ENCODE measurements around the gene SRM. TPM values are rescaled to one million over a fixed set of nuclear protein-coding genes. Genes with fewer than 3 reads are reported as not detected.

Gene SRM
- total RNA-seq, 3 donors from 2014 or later, result 14.0 to 46.3 (median 34.3) TPM

GRCh38 chr1:11057477-11057876 lies 2.3 kb downstream of the SRM start:
- ATAC-seq (no peak), DNase-seq (no peak)
- no peak overlapping the region for H3K4me3 ChIP-seq
- peaks cover 17% of the 10 kb centered on the region for H3K4me1 ChIP-seq (ENCODE audit: low read depth)
- no peaks in the 10 kb centered on the region for H3K9me3 ChIP-seq
- H3K36me3 ChIP-seq (ENCODE audit: low read depth), result no peaks in the 10 kb centered on the region
- TF ChIP-seq CTCF (IDR thresholded peaks at IDR 0.05), result no peak
- intact Hi-C loops (cut with DNase I, micrococcal nuclease), result no loop called here

- Histone ChIP-seq H3K4me3 (no peak overlapping the region), H3K36me3 (ENCODE audit: low read depth) (no peaks in the 10 kb centered on the region), H3K9me3 (no peaks in the 10 kb centered on the region), H3K4me1 (ENCODE audit: low read depth) (peaks cover 17% of the 10 kb centered on the region)
- intact Hi-C loops (cut with DNase I, micrococcal nuclease), result no loop called here
- ATAC-seq (no peak), DNase-seq (no peak)
- TF ChIP-seq CTCF (IDR thresholded peaks at IDR 0.05), result no peak
Observed at GRCh38 chr1:11056504-11056903, 3.3 kb downstream of the SRM start.

GRCh38 chr1:11055676-11056075 lies 4.1 kb downstream of the SRM start:
- Histone ChIP-seq H3K9me3 (no peaks in the 10 kb centered on the region), H3K4me3 (no peak overlapping the region)

GRCh38 chr1:11054666-11055065 lies 5.2 kb downstream of the SRM start:
- Histone ChIP-seq H3K9me3 (no peaks in the 10 kb centered on the region), H3K36me3 (ENCODE audit: low read depth) (no peaks in the 10 kb centered on the region), H3K4me1 (ENCODE audit: low read depth) (peaks cover 11% of the 10 kb centered on the region), H3K4me3 (no peak overlapping the region)
- TF ChIP-seq CTCF (IDR thresholded peaks at IDR 0.05), result no peak
- DNase-seq (no peak), ATAC-seq (no peak)
- intact Hi-C loops (cut with DNase I, micrococcal nuclease), result no loop called here

More at GRCh38 chr1:11055676-11056075, 4.1 kb downstream of the SRM start:
- Histone ChIP-seq H3K36me3 (ENCODE audit: low read depth) (no peaks in the 10 kb centered on the region), H3K4me1 (ENCODE audit: low read depth) (peaks cover 11% of the 10 kb centered on the region)
- ATAC-seq (no peak), DNase-seq (no peak)
- no peak for TF ChIP-seq CTCF (IDR thresholded peaks at IDR 0.05)
- intact Hi-C loops (cut with DNase I, micrococcal nuclease), result no loop called here

GRCh38 chr1:11054181-11054580 lies 5.6 kb downstream of the SRM start:
- DNase-seq, result no peak
- no peak overlapping the region for H3K4me3 ChIP-seq
- no peak for TF ChIP-seq CTCF (IDR thresholded peaks at IDR 0.05)
- intact Hi-C loops (cut with DNase I, micrococcal nuclease), result no loop called here
- H3K9me3 ChIP-seq, result no peaks in the 10 kb centered on the region
- H3K4me1 ChIP-seq (ENCODE audit: low read depth), result peaks cover 9% of the 10 kb centered on the region
- H3K36me3 ChIP-seq (ENCODE audit: low read depth), result no peaks in the 10 kb centered on the region
- no peak for ATAC-seq

GRCh38 chr1:11053758-11054137 lies 6.1 kb downstream of the SRM start:
- DNase-seq (no peak), ATAC-seq (peak; percentile 17)
- no peaks in the 10 kb centered on the region for H3K36me3 ChIP-seq (ENCODE audit: low read depth)
- intact Hi-C loops (cut with DNase I, micrococcal nuclease), result no loop called here
- no peaks in the 10 kb centered on the region for H3K9me3 ChIP-seq
- TF ChIP-seq CTCF (IDR thresholded peaks at IDR 0.05), result no peak
- H3K4me1 ChIP-seq (ENCODE audit: low read depth), result peaks cover 5% of the 10 kb centered on the region
- H3K4me3 ChIP-seq, result no peak overlapping the region
